Measurements from ENCODE around the gene SLIT3.

DNA sequence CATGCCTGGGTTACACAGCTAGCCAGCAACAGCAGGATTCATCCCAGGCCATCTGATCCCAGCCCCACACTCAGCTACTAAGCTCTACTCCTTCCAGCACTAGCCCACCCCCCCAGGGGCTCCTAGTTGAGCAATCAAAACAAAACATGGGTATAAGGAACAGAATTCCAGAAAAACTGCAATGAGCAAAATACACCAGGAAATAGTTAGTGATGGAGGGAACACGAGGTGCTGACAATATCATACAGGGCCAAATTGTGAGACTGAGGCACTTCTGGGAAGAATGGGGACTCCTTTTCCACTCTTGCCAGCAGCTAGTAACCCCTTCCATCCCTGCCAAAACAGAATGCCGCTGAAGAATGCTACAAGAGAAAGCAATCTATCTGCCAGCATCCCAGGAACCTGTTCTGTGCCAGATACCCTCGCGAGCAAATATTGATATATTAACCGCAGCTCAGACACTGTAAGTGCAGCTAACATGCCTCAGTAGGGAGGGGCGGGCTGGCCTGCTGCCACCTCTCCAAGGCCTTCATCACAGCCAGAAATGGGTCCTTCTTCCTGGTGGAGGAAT is 161.4 kb downstream of the SLIT3 start:
- TF ChIP-seq, protein P1, sequence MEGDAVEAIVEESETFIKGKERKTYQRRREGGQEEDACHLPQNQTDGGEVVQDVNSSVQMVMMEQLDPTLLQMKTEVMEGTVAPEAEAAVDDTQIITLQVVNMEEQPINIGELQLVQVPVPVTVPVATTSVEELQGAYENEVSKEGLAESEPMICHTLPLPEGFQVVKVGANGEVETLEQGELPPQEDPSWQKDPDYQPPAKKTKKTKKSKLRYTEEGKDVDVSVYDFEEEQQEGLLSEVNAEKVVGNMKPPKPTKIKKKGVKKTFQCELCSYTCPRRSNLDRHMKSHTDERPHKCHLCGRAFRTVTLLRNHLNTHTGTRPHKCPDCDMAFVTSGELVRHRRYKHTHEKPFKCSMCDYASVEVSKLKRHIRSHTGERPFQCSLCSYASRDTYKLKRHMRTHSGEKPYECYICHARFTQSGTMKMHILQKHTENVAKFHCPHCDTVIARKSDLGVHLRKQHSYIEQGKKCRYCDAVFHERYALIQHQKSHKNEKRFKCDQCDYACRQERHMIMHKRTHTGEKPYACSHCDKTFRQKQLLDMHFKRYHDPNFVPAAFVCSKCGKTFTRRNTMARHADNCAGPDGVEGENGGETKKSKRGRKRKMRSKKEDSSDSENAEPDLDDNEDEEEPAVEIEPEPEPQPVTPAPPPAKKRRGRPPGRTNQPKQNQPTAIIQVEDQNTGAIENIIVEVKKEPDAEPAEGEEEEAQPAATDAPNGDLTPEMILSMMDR (IDR thresholded peaks at IDR 0.05) = no peak
- TF ChIP-seq POLR2A (IDR thresholded peaks at IDR 0.05) = no peak

Measured in right lobe of liver (tissue), 4 donors.